Measurements from ENCODE around the gene SUN1. TPM values are rescaled to one million over a fixed set of nuclear protein-coding genes. Genes with fewer than 3 reads are reported as not detected.

SUN1 gene
- total and polyA plus RNA-seq, 2 donors from 2014 or later = 40.4 to 168 TPM

DNA sequence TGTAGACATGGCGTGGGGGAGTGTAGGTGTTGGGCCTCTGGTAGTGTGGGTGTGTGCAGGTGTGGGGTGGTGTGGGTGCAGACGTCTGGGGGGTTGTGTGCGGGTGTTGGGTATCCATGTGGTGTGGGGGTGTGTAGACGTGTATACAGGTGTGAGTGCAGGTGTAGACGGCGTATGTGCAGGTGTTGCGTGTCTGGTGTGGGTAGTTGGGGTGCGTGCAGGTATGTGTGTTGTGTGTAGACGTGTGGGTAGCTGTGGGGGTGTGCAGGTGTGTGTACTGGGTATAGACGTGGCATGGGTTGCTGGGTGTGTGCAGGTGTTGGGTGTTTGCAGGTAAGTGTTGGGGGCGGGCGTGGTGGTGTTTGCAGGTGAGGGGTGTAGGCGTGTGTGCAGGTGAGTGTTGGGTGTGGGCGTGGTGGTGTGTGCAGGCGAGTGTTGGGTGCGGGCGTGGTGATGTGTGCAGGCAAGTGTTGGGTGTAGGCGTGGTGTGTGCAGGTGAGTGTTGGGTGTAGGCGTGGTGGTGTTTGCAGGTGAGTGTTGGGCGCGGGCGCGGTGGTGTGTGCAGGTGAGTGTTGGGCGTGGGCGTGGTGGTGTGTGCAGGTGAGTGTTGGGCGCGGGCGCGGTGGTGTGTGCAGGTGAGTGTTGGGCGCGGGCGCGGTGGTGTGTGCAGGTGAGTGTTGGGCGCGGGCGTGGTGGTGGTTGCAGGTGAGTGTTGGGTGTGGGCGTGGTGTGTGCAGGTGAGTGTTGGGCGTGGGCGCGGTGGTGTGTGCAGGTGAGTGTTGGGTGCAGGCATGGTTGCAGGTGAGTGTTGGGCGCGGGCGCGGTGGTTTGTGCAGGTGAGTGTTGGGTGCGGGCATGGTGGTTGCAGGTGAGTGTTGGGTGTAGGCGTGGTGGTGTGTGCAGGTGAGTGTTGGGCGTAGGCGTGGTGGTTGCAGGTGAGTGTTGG, 60.6 kb downstream of the SUN1 start:
- intact Hi-C loops (cut with DNase I) = no loop called here
- Histone ChIP-seq H3K36me3 (ENCODE audit: control insufficient read depth in 2 of 3, insufficient read depth in 3 of 3, low read length in 3 of 3) (peaks cover 0 to 22% (median 17%) of the 10 kb centered on the region in 3 donors), H3K27ac (ENCODE audit: low read depth in 2 of 2, low read length in 2 of 2) (no peak overlapping the region), H3K9ac (ENCODE audit: low read length in 3 of 3) (no peak overlapping the region), H3K27me3 (ENCODE audit: control insufficient read depth, insufficient read depth, low read length) (no peaks in the 10 kb centered on the region), H3K4me3 (ENCODE audit: low read length in 3 of 3) (no peak overlapping the region), H3K4me1 (ENCODE audit: control insufficient read depth in 2 of 3, insufficient read depth in 2 of 3, low read depth in 1 of 3, low read length in 3 of 3) (peaks cover 0 to 4% (median 0%) of the 10 kb centered on the region in 3 donors), H3K9me3 (ENCODE audit: control insufficient read depth in 2 of 3, insufficient read depth in 1 of 3, low read length in 3 of 3) (no peaks in the 10 kb centered on the region)
- TF ChIP-seq, protein P1, sequence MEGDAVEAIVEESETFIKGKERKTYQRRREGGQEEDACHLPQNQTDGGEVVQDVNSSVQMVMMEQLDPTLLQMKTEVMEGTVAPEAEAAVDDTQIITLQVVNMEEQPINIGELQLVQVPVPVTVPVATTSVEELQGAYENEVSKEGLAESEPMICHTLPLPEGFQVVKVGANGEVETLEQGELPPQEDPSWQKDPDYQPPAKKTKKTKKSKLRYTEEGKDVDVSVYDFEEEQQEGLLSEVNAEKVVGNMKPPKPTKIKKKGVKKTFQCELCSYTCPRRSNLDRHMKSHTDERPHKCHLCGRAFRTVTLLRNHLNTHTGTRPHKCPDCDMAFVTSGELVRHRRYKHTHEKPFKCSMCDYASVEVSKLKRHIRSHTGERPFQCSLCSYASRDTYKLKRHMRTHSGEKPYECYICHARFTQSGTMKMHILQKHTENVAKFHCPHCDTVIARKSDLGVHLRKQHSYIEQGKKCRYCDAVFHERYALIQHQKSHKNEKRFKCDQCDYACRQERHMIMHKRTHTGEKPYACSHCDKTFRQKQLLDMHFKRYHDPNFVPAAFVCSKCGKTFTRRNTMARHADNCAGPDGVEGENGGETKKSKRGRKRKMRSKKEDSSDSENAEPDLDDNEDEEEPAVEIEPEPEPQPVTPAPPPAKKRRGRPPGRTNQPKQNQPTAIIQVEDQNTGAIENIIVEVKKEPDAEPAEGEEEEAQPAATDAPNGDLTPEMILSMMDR (IDR thresholded peaks at IDR 0.05; ENCODE audit: borderline replicate concordance, extremely low read depth, insufficient read depth) = no peak
- FAIRE-seq = no peak
- peak in 1 of 5 donors; percentile 44 for DNase-seq

DNA sequence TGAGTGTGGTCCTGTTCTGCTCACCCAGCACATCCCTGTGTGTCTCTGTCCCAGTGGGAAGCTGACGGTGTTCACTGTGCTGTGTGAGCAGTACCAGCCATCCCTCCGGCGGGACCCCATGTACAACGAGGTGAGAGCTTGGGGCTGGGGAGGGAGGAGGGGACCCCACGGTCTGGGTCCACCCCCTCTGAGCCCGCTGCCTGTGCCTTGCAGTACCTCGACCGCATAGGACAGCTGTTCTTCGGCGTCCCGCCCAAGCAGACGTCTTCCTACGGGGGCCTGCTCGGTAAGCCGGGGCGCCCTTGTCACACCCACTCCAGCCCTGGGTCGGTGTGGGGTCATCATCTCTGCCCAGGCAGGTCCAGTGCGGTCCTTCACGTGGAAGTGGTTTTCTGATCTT, 61.4 kb downstream of the SUN1 start:
- FAIRE-seq = no peak
- Histone ChIP-seq H3K27ac (ENCODE audit: low read depth in 2 of 2, low read length in 2 of 2) (no peak overlapping the region), H3K36me3 (ENCODE audit: control insufficient read depth in 2 of 3, insufficient read depth in 3 of 3, low read length in 3 of 3) (peaks cover 0 to 20% (median 14%) of the 10 kb centered on the region in 3 donors), H3K27me3 (ENCODE audit: control insufficient read depth, insufficient read depth, low read length) (no peaks in the 10 kb centered on the region), H3K9ac (ENCODE audit: low read length in 3 of 3) (no peak overlapping the region), H3K4me3 (ENCODE audit: low read length in 3 of 3) (no peak overlapping the region), H3K4me1 (ENCODE audit: control insufficient read depth in 2 of 3, insufficient read depth in 2 of 3, low read depth in 1 of 3, low read length in 3 of 3) (no peaks in the 10 kb centered on the region), H3K9me3 (ENCODE audit: control insufficient read depth in 2 of 3, insufficient read depth in 1 of 3, low read length in 3 of 3) (no peaks in the 10 kb centered on the region)
- TF ChIP-seq, protein P1 (IDR thresholded peaks at IDR 0.05; ENCODE audit: borderline replicate concordance, extremely low read depth, insufficient read depth) = no peak
- intact Hi-C loops (cut with DNase I) = no loop called here
- DNase-seq = peak in 1 of 5 donors; percentile 78

DNA sequence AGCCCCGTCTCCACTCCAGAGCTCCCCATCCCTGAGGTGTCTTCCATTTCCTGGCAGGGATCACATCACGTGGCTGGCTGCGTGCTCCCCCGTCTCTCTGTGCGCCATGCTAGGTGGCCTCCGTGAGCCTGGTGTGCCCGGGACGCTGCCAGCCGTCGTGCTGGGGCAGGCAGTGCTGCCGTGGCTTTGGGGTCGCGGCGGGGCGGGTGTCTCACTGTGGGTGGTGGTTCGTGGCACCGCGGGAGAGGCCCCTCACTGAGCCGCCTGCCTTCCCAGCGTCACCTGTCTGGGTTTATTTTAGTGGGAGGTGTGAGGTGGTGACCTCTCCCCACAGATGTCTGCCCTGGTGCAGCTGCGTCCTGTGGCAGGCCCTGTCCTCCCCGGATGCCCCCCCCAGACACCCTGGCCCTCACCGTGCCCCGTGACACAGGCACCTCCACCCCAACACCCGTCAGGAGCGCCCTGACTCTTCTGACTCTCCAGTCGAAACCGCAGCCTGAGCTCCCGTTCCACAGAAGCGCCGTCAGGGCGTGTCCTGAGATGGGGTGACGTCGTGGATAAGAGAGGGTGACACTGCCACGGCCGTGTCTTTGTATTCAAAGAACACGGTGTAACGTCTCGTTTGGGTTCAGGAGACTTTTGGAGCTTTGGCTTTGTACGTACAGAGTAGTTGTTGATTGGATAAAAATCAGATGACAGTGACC, 62.0 kb downstream of the SUN1 start:
- Histone ChIP-seq H3K9me3 (ENCODE audit: control insufficient read depth in 2 of 3, insufficient read depth in 1 of 3, low read length in 3 of 3) (no peaks in the 10 kb centered on the region), H3K4me3 (ENCODE audit: low read length in 3 of 3) (no peak overlapping the region), H3K27ac (ENCODE audit: low read depth in 2 of 2, low read length in 2 of 2) (no peak overlapping the region), H3K36me3 (ENCODE audit: control insufficient read depth in 2 of 3, insufficient read depth in 3 of 3, low read length in 3 of 3) (peaks cover 0 to 20% (median 14%) of the 10 kb centered on the region in 3 donors), H3K9ac (ENCODE audit: low read length in 3 of 3) (no peak overlapping the region), H3K4me1 (ENCODE audit: control insufficient read depth in 2 of 3, insufficient read depth in 2 of 3, low read depth in 1 of 3, low read length in 3 of 3) (no peaks in the 10 kb centered on the region), H3K27me3 (ENCODE audit: control insufficient read depth, insufficient read depth, low read length) (no peaks in the 10 kb centered on the region)
- DNase-seq = peak in 1 of 5 donors; percentile 78
- TF ChIP-seq, protein P1 (IDR thresholded peaks at IDR 0.05; ENCODE audit: borderline replicate concordance, extremely low read depth, insufficient read depth) = no peak
- no peak for FAIRE-seq
- intact Hi-C loops (cut with DNase I) = no loop called here

Measured in kidney (tissue), 14 donors.